CD1c-positive myeloid dendritic cell (primary cell): Measurements from ENCODE around the gene CHRNE.
"Not testable (repeated sequence)": the region's sequence is repeated elsewhere in the genome, so short reads cannot be mapped to it uniquely, and the experiment has no call there.

ENCODE experiments used
- DNase-seq: peaks from one replicate; pipeline ENCODE4 v3.0.0-alpha.2; 2016; ENCODE audit errors: extremely low spot score

The CHRNE gene

GRCh38 chr17:4939796-4940554 lies 37.1 kb upstream of the CHRNE start, which contains the start of the genes RNF167 and SLC25A11:
Gene RNF167, plus strand, starts transcription at chr17:4940268. Its CDS starts 642 bp downstream, at chr17:4940910.
Gene SLC25A11, minus strand, starts transcription at chr17:4940046. Its CDS starts 136 bp downstream, at chr17:4939910.
- DNase-seq = peak; percentile 100

GRCh38 chr17:4939546-4939795 lies 36.6 kb upstream of the CHRNE start:
- no peak for DNase-seq

- no peak for DNase-seq
Observed at GRCh38 chr17:4938688-4939545, 36.0 kb upstream of the CHRNE start.

- DNase-seq = no peak
Observed at GRCh38 chr17:4938069-4938491, 35.2 kb upstream of the CHRNE start.

GRCh38 chr17:4937553-4937952 lies 34.7 kb upstream of the CHRNE start:
- DNase-seq = no peak

GRCh38 chr17:4936436-4936835 lies 33.5 kb upstream of the CHRNE start:
- DNase-seq = no peak

GRCh38 chr17:4935650-4936049 lies 32.8 kb upstream of the CHRNE start:
- DNase-seq = no peak

- peak; percentile 49 for DNase-seq
Observed at GRCh38 chr17:4934173-4934979, 31.5 kb upstream of the CHRNE start.

GRCh38 chr17:4933646-4934045 lies 30.7 kb upstream of the CHRNE start:
- DNase-seq = no peak

GRCh38 chr17:4932756-4933155 lies 29.9 kb upstream of the CHRNE start:
- DNase-seq = no peak

GRCh38 chr17:4931963-4932362 lies 29.1 kb upstream of the CHRNE start, which contains the start of gene GP1BA:
Gene GP1BA, plus strand, starts transcription at chr17:4932277. Its CDS starts 328 bp downstream, at chr17:4932605.
- DNase-seq = peak; percentile 32

- DNase-seq = no peak
Observed at GRCh38 chr17:4928881-4929280, 26.0 kb upstream of the CHRNE start.

- DNase-seq = peak; percentile 33
Observed at GRCh38 chr17:4926577-4927335, 23.9 kb upstream of the CHRNE start.

GRCh38 chr17:4921320-4921719 lies 18.4 kb upstream of the CHRNE start:
- no peak for DNase-seq

- peak; percentile 93 for DNase-seq
Observed at GRCh38 chr17:4920351-4921048, 17.6 kb upstream of the CHRNE start.

GRCh38 chr17:4919511-4920047 lies 16.7 kb upstream of the CHRNE start:
- DNase-seq = no peak

GRCh38 chr17:4914551-4914950 lies 11.7 kb upstream of the CHRNE start:
- DNase-seq = not testable (repeated sequence)

- DNase-seq = no peak
Observed at GRCh38 chr17:4913994-4914393, 11.1 kb upstream of the CHRNE start.

GRCh38 chr17:4908711-4909496 lies 6.0 kb upstream of the CHRNE start:
- DNase-seq = peak; percentile 88

GRCh38 chr17:4908301-4908700 lies 5.4 kb upstream of the CHRNE start:
- DNase-seq = no peak
